ENCODE measurements around the gene EPHB4.

The EPHB4 gene

GRCh38 chr7:100854146-100854895 is 27.0 kb upstream of the EPHB4 start:
- DNase-seq = no peak

GRCh38 chr7:100852048-100852872 is 24.9 kb upstream of the EPHB4 start, which contains the start of gene SLC12A9:
TSS of gene SLC12A9 (plus strand) at chr7:100852713. CDS start at chr7:100854198, 1,485 bp downstream.
- DNase-seq = peak; percentile 89

GRCh38 chr7:100847360-100847759 is 20.0 kb upstream of the EPHB4 start:
- no peak for DNase-seq

- no peak for DNase-seq
Observed at GRCh38 chr7:100840470-100841100, 13.3 kb upstream of the EPHB4 start.

- DNase-seq = no peak
Observed at GRCh38 chr7:100839361-100839760, 12.0 kb upstream of the EPHB4 start.

GRCh38 chr7:100837099-100837836 is 9.9 kb upstream of the EPHB4 start:
- DNase-seq = peak; percentile 69

GRCh38 chr7:100836812-100837098 is 9.4 kb upstream of the EPHB4 start:
- no peak for DNase-seq

GRCh38 chr7:100835903-100836811 is 8.8 kb upstream of the EPHB4 start:
- no peak for DNase-seq

GRCh38 chr7:100832281-100832633 is 4.9 kb upstream of the EPHB4 start:
- no peak for DNase-seq

- no peak for DNase-seq
Observed at GRCh38 chr7:100830396-100830795, 3.1 kb upstream of the EPHB4 start.

GRCh38 chr7:100829150-100829716 is 1.9 kb upstream of the EPHB4 start:
- DNase-seq = no peak

- DNase-seq = no peak
Observed at GRCh38 chr7:100826514-100827329, 601 bp downstream of the EPHB4 start.

GRCh38 chr7:100825751-100826513 is 1.4 kb downstream of the EPHB4 start:
- DNase-seq = no peak

- no peak for DNase-seq
Observed at GRCh38 chr7:100825215-100825671, 2.1 kb downstream of the EPHB4 start.

- no peak for DNase-seq
Observed at GRCh38 chr7:100824499-100825214, 2.7 kb downstream of the EPHB4 start.

- no peak for DNase-seq
Observed at GRCh38 chr7:100823534-100823933, 3.8 kb downstream of the EPHB4 start.

GRCh38 chr7:100823140-100823525 is 4.2 kb downstream of the EPHB4 start:
- no peak for DNase-seq

GRCh38 chr7:100822236-100823139 is 4.8 kb downstream of the EPHB4 start:
- DNase-seq = no peak

Measured in NCI-H2029 (cell line).